GM12878 (cell line): ENCODE results near the gene EHBP1. TPM values are rescaled to one million over a fixed set of nuclear protein-coding genes. Genes with fewer than 3 reads are reported as not detected.

Experiments
- CBX5 ChIP-seq: sonication (generic); IDR thresholded peaks from 2 replicates; pipeline ENCODE4 v1.6.1; 2016; ENCODE audit warnings: low read depth, moderate library complexity, mild to moderate bottlenecking, inconsistent platforms
- CHD1 ChIP-seq: IDR thresholded peaks from 2 replicates; pipeline ENCODE4 v1.6.1; 2012; ENCODE audit warnings: low read depth, low read length, improper control_type of control experiment
- ELK1 ChIP-seq: IDR thresholded peaks from 2 replicates; pipeline ENCODE4 v1.6.1; 2012; ENCODE audit warnings: low read depth, low read length, improper control_type of control experiment
- GABPA ChIP-seq: IDR thresholded peaks from 2 replicates; pipeline ENCODE4 v1.6.1; 2014; ENCODE audit warnings: antibody characterized with exemption, low read depth, mild to moderate bottlenecking, inconsistent platforms
- HSF1 ChIP-seq: fragments of 150-350 bp; IDR thresholded peaks from 2 replicates; pipeline ENCODE4 v1.6.1; 2014; ENCODE audit warnings: mild to moderate bottlenecking, low read depth, low read length
- IKZF1 ChIP-seq: fragments of 450-650 bp; conservative IDR thresholded peaks from 2 replicates; pipeline ENCODE4 v1.6.1; 2017; ENCODE audit warnings: antibody characterized with exemption, mild to moderate bottlenecking
- IKZF2 ChIP-seq, 2 experiments: fragments of 450-650 bp; IDR thresholded peaks; 2 replicates each; pipeline ENCODE4 v1.6.1; 2017; ENCODE audit warnings: mild to moderate bottlenecking in 2 of 2, moderate library complexity in 2 of 2
- NFYB ChIP-seq: IDR thresholded peaks from 2 replicates; pipeline ENCODE4 v1.6.1; 2011; ENCODE audit warnings: low read depth, mild to moderate bottlenecking, low read length, improper control_type of control experiment, moderate library complexity; ENCODE audit not compliant: insufficient read depth
- NR2F1 ChIP-seq: fragments of 450-650 bp; conservative IDR thresholded peaks from 2 replicates; pipeline ENCODE4 v1.6.1; 2017; ENCODE audit warnings: mild to moderate bottlenecking
- POLR2A ChIP-seq: IDR thresholded peaks from 2 replicates; pipeline ENCODE4 v1.6.1; 2011; ENCODE audit warnings: low read depth, mild to moderate bottlenecking, low read length
- RAD21 ChIP-seq: IDR thresholded peaks from 2 replicates; pipeline ENCODE4 v1.6.1; 2011; ENCODE audit warnings: mild to moderate bottlenecking, low read depth, low read length, moderate library complexity; ENCODE audit not compliant: insufficient read depth
- SMAD5 ChIP-seq: IDR thresholded peaks from 2 replicates; pipeline ENCODE4 v1.6.1; 2016; ENCODE audit warnings: antibody characterized with exemption, low read depth
- SREBF2 ChIP-seq: IDR thresholded peaks from 2 replicates; pipeline ENCODE4 v1.6.1; 2012; ENCODE audit warnings: mild to moderate bottlenecking, low read length
- SUZ12 ChIP-seq: fragments of 200-600 bp; sonication (generic); IDR thresholded peaks from one replicate; pipeline ENCODE4 v1.6.1; 2018; ENCODE audit warnings: antibody characterized with exemption, mild to moderate bottlenecking; ENCODE audit not compliant: unreplicated experiment
- polyA plus RNA-seq, 11 experiments: library from polyadenylated mRNA; depleted of rRNA in 4 of 11; unstranded in 6 of 11; stranded (reverse) in 5 of 11; fragments of >200 nt; fragmentation: Nextera tagmentation in 4 of 11; fragmentation: Illumina TruSeq in 1 of 11; extraction: Ambion mirVana in 4 of 11; extraction: Trizol in 1 of 11; gene quantifications; 1 replicate in 1 of 11; 2 replicates in 10 of 11; pipeline versions ENCODE4 v1.2.1 to v1.2.3, GENCODE V29; 2011 to 2016; ENCODE audit warnings: inconsistent platforms in 2 of 11, missing spikeins in 2 of 11, low read depth in 1 of 11
- total RNA-seq, 4 experiments: library from RNA; depleted of rRNA in 3 of 4; stranded (reverse); fragments of >200 nt in 3 of 4; fragmentation: Illumina TruSeq in 1 of 4; extraction: Trizol in 1 of 4; gene quantifications; 2 replicates each; pipeline versions ENCODE4 v1.2.1 to v1.2.3, GENCODE V29; 2013 to 2021
- TF ChIP-seq, protein P1 (sequence below): fragments of 450-650 bp; conservative IDR thresholded peaks from 2 replicates; pipeline ENCODE4 v1.6.1; 2017; ENCODE audit warnings: mild to moderate bottlenecking, moderate library complexity
- TF ChIP-seq, protein P2 (sequence below): IDR thresholded peaks from 2 replicates; pipeline ENCODE4 v1.6.1; 2012; ENCODE audit warnings: improper control_type of control experiment, low read depth, low read length; ENCODE audit not compliant: insufficient replicate concordance

Gene EHBP1
- total and polyA plus RNA-seq, 10 of the 15 experiments (the other 5 are each of a cell fraction or from before 2014, with no cell fraction given) = 5.7 to 26.1 (median 13.6) TPM

GRCh38 chr2:62705859-62706720 lies 577 bp downstream of the EHBP1 start (continued):
- TF ChIP-seq CBX5 (no peak), IKZF2 (IDR thresholded peaks at IDR 0.05) (0 out of 4 replicates have a peak, but pooled peaks of 1 of the 2 experiments have one; percentile 33), NFYB (no peak), ELK1 (no peak), SMAD5 (0 out of 2 replicates have a peak, but pooled peaks have one; percentile 1), NR2F1 (no peak), GABPA (no peak), POLR2A (peak; percentile 19), CHD1 (no peak), HSF1 (no peak), SREBF2 (no peak), SUZ12 (no peak), IKZF1 (peak; percentile 62), RAD21 (no peak)
- TF ChIP-seq, protein P1, sequence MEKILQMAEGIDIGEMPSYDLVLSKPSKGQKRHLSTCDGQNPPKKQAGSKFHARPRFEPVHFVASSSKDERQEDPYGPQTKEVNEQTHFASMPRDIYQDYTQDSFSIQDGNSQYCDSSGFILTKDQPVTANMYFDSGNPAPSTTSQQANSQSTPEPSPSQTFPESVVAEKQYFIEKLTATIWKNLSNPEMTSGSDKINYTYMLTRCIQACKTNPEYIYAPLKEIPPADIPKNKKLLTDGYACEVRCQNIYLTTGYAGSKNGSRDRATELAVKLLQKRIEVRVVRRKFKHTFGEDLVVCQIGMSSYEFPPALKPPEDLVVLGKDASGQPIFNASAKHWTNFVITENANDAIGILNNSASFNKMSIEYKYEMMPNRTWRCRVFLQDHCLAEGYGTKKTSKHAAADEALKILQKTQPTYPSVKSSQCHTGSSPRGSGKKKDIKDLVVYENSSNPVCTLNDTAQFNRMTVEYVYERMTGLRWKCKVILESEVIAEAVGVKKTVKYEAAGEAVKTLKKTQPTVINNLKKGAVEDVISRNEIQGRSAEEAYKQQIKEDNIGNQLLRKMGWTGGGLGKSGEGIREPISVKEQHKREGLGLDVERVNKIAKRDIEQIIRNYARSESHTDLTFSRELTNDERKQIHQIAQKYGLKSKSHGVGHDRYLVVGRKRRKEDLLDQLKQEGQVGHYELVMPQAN = no peak
- TF ChIP-seq, protein P2, sequence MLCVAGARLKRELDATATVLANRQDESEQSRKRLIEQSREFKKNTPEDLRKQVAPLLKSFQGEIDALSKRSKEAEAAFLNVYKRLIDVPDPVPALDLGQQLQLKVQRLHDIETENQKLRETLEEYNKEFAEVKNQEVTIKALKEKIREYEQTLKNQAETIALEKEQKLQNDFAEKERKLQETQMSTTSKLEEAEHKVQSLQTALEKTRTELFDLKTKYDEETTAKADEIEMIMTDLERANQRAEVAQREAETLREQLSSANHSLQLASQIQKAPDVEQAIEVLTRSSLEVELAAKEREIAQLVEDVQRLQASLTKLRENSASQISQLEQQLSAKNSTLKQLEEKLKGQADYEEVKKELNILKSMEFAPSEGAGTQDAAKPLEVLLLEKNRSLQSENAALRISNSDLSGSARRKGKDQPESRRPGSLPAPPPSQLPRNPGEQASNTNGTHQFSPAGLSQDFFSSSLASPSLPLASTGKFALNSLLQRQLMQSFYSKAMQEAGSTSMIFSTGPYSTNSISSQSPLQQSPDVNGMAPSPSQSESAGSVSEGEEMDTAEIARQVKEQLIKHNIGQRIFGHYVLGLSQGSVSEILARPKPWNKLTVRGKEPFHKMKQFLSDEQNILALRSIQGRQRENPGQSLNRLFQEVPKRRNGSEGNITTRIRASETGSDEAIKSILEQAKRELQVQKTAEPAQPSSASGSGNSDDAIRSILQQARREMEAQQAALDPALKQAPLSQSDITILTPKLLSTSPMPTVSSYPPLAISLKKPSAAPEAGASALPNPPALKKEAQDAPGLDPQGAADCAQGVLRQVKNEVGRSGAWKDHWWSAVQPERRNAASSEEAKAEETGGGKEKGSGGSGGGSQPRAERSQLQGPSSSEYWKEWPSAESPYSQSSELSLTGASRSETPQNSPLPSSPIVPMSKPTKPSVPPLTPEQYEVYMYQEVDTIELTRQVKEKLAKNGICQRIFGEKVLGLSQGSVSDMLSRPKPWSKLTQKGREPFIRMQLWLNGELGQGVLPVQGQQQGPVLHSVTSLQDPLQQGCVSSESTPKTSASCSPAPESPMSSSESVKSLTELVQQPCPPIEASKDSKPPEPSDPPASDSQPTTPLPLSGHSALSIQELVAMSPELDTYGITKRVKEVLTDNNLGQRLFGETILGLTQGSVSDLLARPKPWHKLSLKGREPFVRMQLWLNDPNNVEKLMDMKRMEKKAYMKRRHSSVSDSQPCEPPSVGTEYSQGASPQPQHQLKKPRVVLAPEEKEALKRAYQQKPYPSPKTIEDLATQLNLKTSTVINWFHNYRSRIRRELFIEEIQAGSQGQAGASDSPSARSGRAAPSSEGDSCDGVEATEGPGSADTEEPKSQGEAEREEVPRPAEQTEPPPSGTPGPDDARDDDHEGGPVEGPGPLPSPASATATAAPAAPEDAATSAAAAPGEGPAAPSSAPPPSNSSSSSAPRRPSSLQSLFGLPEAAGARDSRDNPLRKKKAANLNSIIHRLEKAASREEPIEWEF = no peak
